IPS DF 6.9 (cell line): ENCODE data around the gene ITPKB.
A peak's percentile ranks its signal among the peaks of the same experiment; 100 is the strongest.
"Not testable (repeated sequence)": the region's sequence is repeated elsewhere in the genome, so short reads cannot be mapped to it uniquely, and the experiment has no call there.

Experiments used
- DNase-seq: peaks from one replicate; pipeline ENCODE4 v3.0.0-alpha.2; 2013; ENCODE audit warnings: low read depth, low spot score
- H3K27ac ChIP-seq: one replicate; pipeline ENCODE4 v1.5.1; 2013; ENCODE audit warnings: low read length, control low read depth
- H3K27me3 ChIP-seq: 2 replicates; pipeline ENCODE4 v1.6.1; 2013; ENCODE audit warnings: mild to moderate bottlenecking, low read length; ENCODE audit not compliant: control insufficient read depth, insufficient read depth
- H3K36me3 ChIP-seq: 2 replicates; pipeline ENCODE4 v1.6.1; 2013; ENCODE audit warnings: low read length; ENCODE audit not compliant: control insufficient read depth, insufficient read depth
- H3K4me1 ChIP-seq: 2 replicates; pipeline ENCODE4 v1.6.1; 2013; ENCODE audit warnings: low read length; ENCODE audit not compliant: control insufficient read depth, insufficient read depth
- H3K4me3 ChIP-seq: 2 replicates; pipeline ENCODE4 v1.5.1; 2013; ENCODE audit warnings: mild to moderate bottlenecking, low read length
- H3K9me3 ChIP-seq: 2 replicates; pipeline ENCODE4 v1.6.1; 2013; ENCODE audit warnings: low read length, inconsistent platforms; ENCODE audit not compliant: control insufficient read depth, insufficient read depth
- WGBS: extraction: QIAGEN DNeasy Blood & Tissue Kit; methylation state at CpG from one replicate; pipeline ENCODE4 v1.1.7; 2013; ENCODE audit warnings: mixed read lengths, missing lambda C conversion rate; ENCODE audit not compliant: insufficient read length, insufficient coverage; 5-methylcytosine and 5-hydroxymethylcytosine counted together

Gene ITPKB

DNA sequence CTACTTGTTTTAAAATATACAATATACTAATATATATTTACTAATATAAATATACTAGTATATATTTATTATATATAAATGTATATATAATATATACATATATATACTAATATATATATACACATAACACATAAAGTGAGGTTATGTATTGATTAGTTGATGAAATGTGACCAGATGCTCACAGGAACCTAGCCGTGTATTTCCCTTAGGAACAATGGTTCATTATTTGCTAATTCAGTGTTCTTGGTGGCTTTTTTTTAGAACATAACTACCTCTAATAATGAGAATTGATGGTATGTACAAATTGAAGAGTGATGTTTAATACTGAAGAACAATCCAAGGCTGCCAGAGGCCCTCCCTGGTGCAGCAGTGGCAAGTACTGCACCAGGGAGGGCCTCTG, 37.9 kb upstream of the ITPKB start:
- Histone ChIP-seq H3K4me3 (no peak overlapping the region), H3K36me3 (no peaks in the 10 kb centered on the region), H3K27ac (no peak overlapping the region), H3K9me3 (no peaks in the 10 kb centered on the region), H3K4me1 (no peaks in the 10 kb centered on the region), H3K27me3 (no peaks in the 10 kb centered on the region)
- no peak for DNase-seq
- no CpG with 5 or more reads among the region's 1 CpG for WGBS

- Histone ChIP-seq H3K27me3 (no peaks in the 10 kb centered on the region), H3K9me3 (no peaks in the 10 kb centered on the region), H3K4me3 (no peak overlapping the region), H3K36me3 (no peaks in the 10 kb centered on the region), H3K4me1 (no peaks in the 10 kb centered on the region), H3K27ac (no peak overlapping the region)
- no CpG with 5 or more reads among the region's 6 CpGs for WGBS
- DNase-seq: no peak
Observed at GRCh38 chr1:226776066-226776465, 37.0 kb upstream of the ITPKB start.

DNA sequence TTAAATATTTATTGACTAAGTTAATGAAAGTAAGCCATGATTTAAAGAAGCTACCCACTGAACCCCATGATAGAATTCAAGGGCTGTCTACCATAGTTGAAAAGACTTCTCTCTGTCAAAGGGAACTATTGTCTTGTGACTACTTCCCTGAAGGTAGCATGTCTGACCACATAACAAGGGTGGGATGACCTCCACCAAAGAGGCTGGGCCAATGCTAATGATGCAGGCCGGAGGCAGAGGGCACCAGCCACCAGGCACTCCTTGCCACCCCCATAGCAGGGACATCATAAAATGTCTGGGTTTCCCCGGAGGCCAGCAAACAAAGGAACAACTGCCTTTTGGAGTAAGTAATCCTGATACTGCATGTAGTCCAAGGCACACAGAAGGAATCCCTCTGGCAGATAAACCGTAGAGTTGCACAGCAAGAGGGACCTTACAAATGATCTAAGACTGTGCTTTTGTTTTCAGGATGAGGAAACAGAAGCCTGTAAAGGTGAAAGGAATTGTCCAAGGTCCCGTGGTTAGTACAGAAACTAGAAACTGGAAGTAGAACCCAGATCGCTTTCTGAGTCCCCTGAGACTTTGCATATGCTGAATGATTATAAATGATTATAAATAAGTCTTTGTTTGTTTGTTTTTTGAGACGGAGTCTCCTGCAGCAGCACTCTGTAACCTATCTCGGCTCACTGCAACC, 33.5 kb upstream of the ITPKB start:
- no peak for DNase-seq
- Histone ChIP-seq H3K27me3 (no peaks in the 10 kb centered on the region), H3K36me3 (no peaks in the 10 kb centered on the region), H3K4me3 (no peak overlapping the region), H3K4me1 (no peaks in the 10 kb centered on the region), H3K27ac (no peak overlapping the region), H3K9me3 (no peaks in the 10 kb centered on the region)
- WGBS: no CpG with 5 or more reads among the region's 7 CpGs

DNA sequence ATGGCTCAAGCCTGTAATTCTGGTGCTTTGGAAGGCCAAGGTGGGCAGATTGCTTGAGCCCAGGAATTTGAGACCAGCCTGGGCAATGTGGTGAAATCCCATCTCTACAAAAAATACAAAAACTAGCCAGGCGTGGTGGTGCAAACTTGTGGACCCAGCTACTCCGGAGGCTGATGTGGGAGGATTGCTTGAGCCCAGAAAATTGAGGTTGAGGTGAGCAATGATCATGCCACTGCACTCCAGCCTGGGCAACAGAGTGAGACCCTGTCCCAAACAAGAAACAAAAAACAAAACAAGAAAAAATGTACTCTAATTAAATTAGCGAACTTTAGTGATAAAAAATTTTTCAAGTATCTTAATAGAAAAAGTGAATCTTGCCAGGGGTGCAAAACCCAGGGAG, 28.1 kb upstream of the ITPKB start:
- WGBS: no CpG with 5 or more reads among the region's 3 CpGs
- H3K27ac ChIP-seq, H3K4me1 ChIP-seq, H3K27me3 ChIP-seq, H3K36me3 ChIP-seq, H3K4me3 ChIP-seq, H3K9me3 ChIP-seq, DNase-seq: not testable (repeated sequence)

DNA sequence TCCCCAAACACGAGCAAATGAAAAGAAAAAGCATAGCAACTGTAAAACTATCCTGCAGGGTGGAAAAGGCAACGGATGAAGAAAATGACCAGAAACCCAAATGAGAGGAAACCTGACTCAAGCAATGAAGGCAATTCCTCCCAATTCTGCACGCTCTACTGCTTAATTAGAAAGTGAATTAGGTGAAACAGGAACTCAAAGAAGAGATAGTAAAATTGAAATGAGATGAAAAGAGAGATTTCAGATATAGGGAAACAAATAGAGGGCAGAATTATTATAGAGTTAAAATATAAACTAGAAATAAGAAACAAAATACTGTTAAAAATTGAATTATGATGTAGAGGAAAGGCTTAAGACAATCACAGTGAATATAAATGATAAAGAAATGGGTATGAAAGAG, 27.5 kb upstream of the ITPKB start:
- WGBS: no CpG with 5 or more reads among the region's 3 CpGs
- Histone ChIP-seq H3K4me3 (no peak overlapping the region), H3K4me1 (peaks cover 8% of the 10 kb centered on the region; the same call in 1 of the 2 replicates), H3K27me3 (no peaks in the 10 kb centered on the region), H3K36me3 (no peaks in the 10 kb centered on the region), H3K9me3 (no peaks in the 10 kb centered on the region), H3K27ac (no peak overlapping the region)
- no peak for DNase-seq

GRCh38 chr1:226764533-226764932, 25.5 kb upstream of the ITPKB start:
- Histone ChIP-seq H3K27ac (no peak overlapping the region), H3K4me1 (peaks cover 8% of the 10 kb centered on the region; the same call in 1 of the 2 replicates), H3K27me3 (no peaks in the 10 kb centered on the region), H3K36me3 (no peaks in the 10 kb centered on the region), H3K4me3 (no peak overlapping the region), H3K9me3 (no peaks in the 10 kb centered on the region)
- WGBS: no CpG with 5 or more reads among the region's 2 CpGs
- DNase-seq: no peak

DNA sequence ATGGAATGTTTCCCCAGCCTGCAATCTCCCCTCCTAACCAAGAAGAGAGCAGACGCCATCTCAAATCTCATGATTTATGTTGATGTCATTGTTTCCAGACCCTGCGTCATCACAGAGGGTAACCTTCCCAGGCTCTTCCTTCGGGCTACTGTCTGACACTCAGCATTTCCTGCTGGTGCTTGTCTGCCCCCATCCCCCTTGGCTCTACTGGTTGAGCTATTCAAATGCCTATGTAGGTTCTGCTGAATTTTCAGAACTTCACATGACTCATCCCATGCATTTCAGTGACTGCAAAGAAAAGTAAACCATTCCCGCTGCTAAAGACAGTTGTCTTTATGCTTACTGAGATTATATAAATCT, 24.8 kb upstream of the ITPKB start:
- no peak overlapping the region for H3K4me3 ChIP-seq

DNA sequence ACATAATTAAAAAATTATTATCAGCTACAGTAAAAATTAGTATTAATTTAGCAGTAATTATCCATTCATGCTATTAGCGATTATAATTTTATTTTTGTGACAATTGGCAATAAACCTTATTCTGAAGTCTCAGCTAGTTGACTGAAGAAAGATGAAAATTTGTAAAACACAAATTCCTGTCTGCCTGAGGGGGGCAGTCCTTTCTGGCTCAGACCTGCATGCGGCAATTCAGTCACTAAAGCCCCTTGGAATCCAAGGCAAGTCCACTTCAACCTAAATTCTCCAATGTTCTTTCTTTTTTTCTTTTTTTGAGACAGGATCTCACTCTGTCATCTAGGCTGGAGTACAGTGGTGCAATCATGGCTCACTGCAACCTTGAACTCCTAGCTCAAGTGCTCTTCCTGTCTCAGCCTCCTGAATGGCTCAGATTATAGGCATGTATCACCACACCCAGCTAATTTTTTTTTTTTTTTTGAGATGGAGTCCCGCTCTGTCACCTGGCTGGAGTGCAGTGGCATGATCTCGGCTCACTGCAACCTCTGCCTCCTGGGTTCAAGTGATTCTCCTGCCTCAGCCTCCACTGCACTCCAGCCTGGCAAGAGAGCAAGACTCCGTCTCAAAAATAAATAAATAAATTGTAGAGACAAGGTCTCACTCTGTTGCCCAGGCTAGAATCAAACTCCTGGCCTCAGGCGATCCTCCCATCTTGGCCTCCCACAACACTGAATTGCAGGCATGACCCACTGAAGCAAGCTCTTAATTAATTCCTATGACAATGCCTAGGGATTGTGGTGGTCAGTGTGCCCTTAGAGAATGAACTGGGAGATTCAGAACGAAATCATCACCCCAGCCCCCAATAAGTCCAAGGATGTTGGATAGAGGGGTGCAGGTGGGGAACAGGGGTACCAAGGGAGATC, 24.2 kb upstream of the ITPKB start:
- H3K27me3 ChIP-seq: no peaks in the 10 kb centered on the region
- no peak overlapping the region for H3K27ac ChIP-seq
- H3K36me3 ChIP-seq: no peaks in the 10 kb centered on the region
- no peak for DNase-seq
- peaks cover 8% of the 10 kb centered on the region; the same call in 1 of the 2 replicates for H3K4me1 ChIP-seq
- WGBS: no CpG with 5 or more reads among the region's 7 CpGs
- no peak overlapping the region for H3K4me3 ChIP-seq
- H3K9me3 ChIP-seq: no peaks in the 10 kb centered on the region

More for the DNA sequence above, 24.8 kb upstream of the ITPKB start:
- no peaks in the 10 kb centered on the region for H3K27me3 ChIP-seq
- DNase-seq: peak; percentile 41
- H3K4me1 ChIP-seq: peaks cover 8% of the 10 kb centered on the region; the same call in 1 of the 2 replicates
- H3K27ac ChIP-seq: no peak overlapping the region
- H3K36me3 ChIP-seq: no peaks in the 10 kb centered on the region
- no peaks in the 10 kb centered on the region for H3K9me3 ChIP-seq
- WGBS: no CpG with 5 or more reads among the region's 4 CpGs

DNA sequence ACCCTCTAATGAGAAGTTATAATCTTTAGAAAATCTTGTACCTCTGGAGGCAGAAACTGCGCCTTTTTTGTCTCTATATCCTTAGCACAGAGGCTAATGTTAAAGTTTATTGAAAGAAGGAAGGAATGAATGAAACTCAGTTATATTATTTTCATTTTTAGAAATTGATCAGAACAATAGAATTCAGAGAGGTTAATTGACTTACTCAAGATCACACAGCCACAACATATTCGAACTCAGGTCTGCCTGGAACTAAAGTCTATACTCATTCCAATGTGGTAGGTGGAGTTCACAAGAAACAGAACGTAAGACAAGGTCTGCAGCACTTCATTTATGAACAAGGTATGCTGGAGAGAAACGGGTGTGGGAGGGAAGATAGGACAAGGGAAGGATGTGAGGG, 23.0 kb upstream of the ITPKB start:
- no peak for DNase-seq
- H3K27ac ChIP-seq: no peak overlapping the region

DNA sequence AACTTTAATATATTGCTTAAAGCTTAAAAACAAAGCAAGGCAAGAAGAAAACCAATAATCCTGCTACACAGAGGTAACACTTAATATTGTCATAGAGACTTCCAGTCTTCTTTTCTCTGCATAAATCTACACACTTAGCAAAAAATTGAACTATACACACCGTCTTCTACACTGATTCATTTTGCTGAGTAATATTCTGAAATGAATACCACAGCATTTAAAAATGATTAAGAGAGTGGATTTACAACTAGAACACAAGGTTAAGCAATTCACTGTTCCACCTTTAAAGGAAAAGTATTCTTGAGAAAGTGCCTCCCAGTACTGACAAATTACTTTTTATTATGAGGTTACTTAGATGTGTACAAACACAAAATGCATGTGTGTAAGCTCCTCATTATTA, 22.2 kb upstream of the ITPKB start:
- no peak for DNase-seq
- H3K27ac ChIP-seq: no peak overlapping the region
- peaks cover 8% of the 10 kb centered on the region; the same call in 1 of the 2 replicates for H3K4me1 ChIP-seq
- H3K4me3 ChIP-seq: no peak overlapping the region
- H3K27me3 ChIP-seq: no peaks in the 10 kb centered on the region
- no CpG with 5 or more reads among the region's 1 CpG for WGBS
- no peaks in the 10 kb centered on the region for H3K36me3 ChIP-seq
- H3K9me3 ChIP-seq: no peaks in the 10 kb centered on the region

More for the DNA sequence above, 23.0 kb upstream of the ITPKB start:
- no CpG with 5 or more reads among the region's 4 CpGs for WGBS
- Histone ChIP-seq H3K9me3 (no peaks in the 10 kb centered on the region), H3K4me1 (peaks cover 8% of the 10 kb centered on the region; the same call in 1 of the 2 replicates), H3K27me3 (no peaks in the 10 kb centered on the region), H3K4me3 (no peak overlapping the region), H3K36me3 (no peaks in the 10 kb centered on the region)
